Amniotic stem cell (primary cell): ENCODE results near the gene MFGE8.

Experiments used
- DNase-seq: peaks from one replicate; lab custom pipeline; 2025; lab: John Stamatoyannopoulos, UW

Gene MFGE8

GRCh38 chr15:88874275-88874674 lies 38.9 kb downstream of the MFGE8 start:
- DNase-seq = no peak

- no peak for DNase-seq
Measured at GRCh38 chr15:88873786-88874185, 39.4 kb downstream of the MFGE8 start.

- no peak for DNase-seq
Measured at GRCh38 chr15:88872706-88873105, 40.5 kb downstream of the MFGE8 start.

GRCh38 chr15:88872106-88872505 lies 41.1 kb downstream of the MFGE8 start:
- DNase-seq = no peak

GRCh38 chr15:88871313-88871712 lies 41.9 kb downstream of the MFGE8 start:
- DNase-seq = no peak

- no peak for DNase-seq
Measured at GRCh38 chr15:88866295-88866881, 46.8 kb downstream of the MFGE8 start.

GRCh38 chr15:88865498-88866099 lies 47.6 kb downstream of the MFGE8 start:
- no peak for DNase-seq

- no peak for DNase-seq
Measured at GRCh38 chr15:88864861-88865497, 48.2 kb downstream of the MFGE8 start.

- no peak for DNase-seq
Measured at GRCh38 chr15:88863412-88863811, 49.8 kb downstream of the MFGE8 start.

- no peak for DNase-seq
Measured at GRCh38 chr15:88860212-88860611, 53.0 kb downstream of the MFGE8 start.

- DNase-seq = no peak
Measured at GRCh38 chr15:88859550-88859949, 53.6 kb downstream of the MFGE8 start.

- DNase-seq = no peak
Measured at GRCh38 chr15:88858934-88859333, 54.2 kb downstream of the MFGE8 start.

GRCh38 chr15:88852476-88852875 lies 60.7 kb downstream of the MFGE8 start:
- no peak for DNase-seq

GRCh38 chr15:88849376-88850072 lies 63.7 kb downstream of the MFGE8 start:
- no peak for DNase-seq
